Spleen (tissue), 11 donors: ENCODE measurements around the gene FBXO10. TPM values are rescaled to one million over a fixed set of nuclear protein-coding genes. Genes with fewer than 3 reads are reported as not detected.
"Not testable (repeated sequence)": the region's sequence is repeated elsewhere in the genome, so short reads cannot be mapped to it uniquely, and the experiment has no call there.

Source experiments
- DNase-seq: peaks from one replicate; pipeline ENCODE4 v3.0.0-alpha.2; 2020
- H3K27ac ChIP-seq, 8 donors: fragments of 200-600 bp; sonication (generic) in 7 of 8; 1 replicate in 4 of 8; 2 replicates in 4 of 8; pipeline versions ENCODE4 v1.5.0 to v1.8.0; 2016 to 2021; ENCODE audit warnings: inconsistent platforms in 4 of 8, mild to moderate bottlenecking in 4 of 8, moderate library complexity in 1 of 8
- H3K27me3 ChIP-seq, 7 donors: fragments of 200-600 bp; sonication (generic) in 6 of 7; replicated peaks in 1 of 7; 1 replicate in 4 of 7; 2 replicates in 3 of 7; pipeline versions ENCODE4 v1.5.0 to v1.8.0; 2016 to 2021; ENCODE audit warnings: inconsistent platforms in 3 of 7, mild to moderate bottlenecking in 1 of 7
- H3K36me3 ChIP-seq, 6 donors: fragments of 200-600 bp; sonication (generic) in 5 of 6; 1 replicate in 4 of 6; 2 replicates in 2 of 6; pipeline versions ENCODE4 v1.5.0 to v1.8.0; 2016 to 2021; ENCODE audit warnings: inconsistent platforms in 2 of 6
- H3K4me1 ChIP-seq, 6 donors: fragments of 200-600 bp; sonication (generic) in 5 of 6; 1 replicate in 3 of 6; 2 replicates in 3 of 6; pipeline versions ENCODE4 v1.5.0 to v1.8.0; 2016 to 2021; ENCODE audit warnings: inconsistent platforms in 3 of 6
- H3K4me3 ChIP-seq, 8 donors: fragments of 200-600 bp; sonication (generic) in 7 of 8; 1 replicate in 4 of 8; 2 replicates in 4 of 8; pipeline versions ENCODE4 v1.5.0 to v1.8.0; 2016 to 2021; ENCODE audit warnings: inconsistent platforms in 4 of 8, mild to moderate bottlenecking in 4 of 8, moderate library complexity in 2 of 8
- H3K9me3 ChIP-seq, 8 donors: fragments of 200-600 bp; sonication (generic) in 7 of 8; 1 replicate in 4 of 8; 2 replicates in 4 of 8; pipeline versions ENCODE4 v1.5.0 to v1.8.0; 2016 to 2021; ENCODE audit warnings: inconsistent platforms in 4 of 8
- CTCF ChIP-seq, 11 experiments: fragments of 200-600 bp in 7 of 11; fragments of 450-650 bp in 4 of 11; sonication (generic) in 4 of 11; IDR thresholded peaks in 8 of 11; conservative IDR thresholded peaks in 3 of 11; 1 replicate in 7 of 11; 2 replicates in 4 of 11; pipeline versions ENCODE4 v1.4.0 to v1.8.0; 2016 to 2021; ENCODE audit warnings: antibody characterized with exemption in 11 of 11, inconsistent platforms in 4 of 11, mild to moderate bottlenecking in 1 of 11
- POLR2A ChIP-seq, 3 donors: fragments of 450-650 bp; IDR thresholded peaks; one replicate each; pipeline ENCODE4 v1.5.1; 2017; ENCODE audit warnings: antibody characterized with exemption in 3 of 3, mild to moderate bottlenecking in 1 of 3
- POLR2AphosphoS5 ChIP-seq, 3 donors: sonication (generic); formaldehyde crosslinking; IDR thresholded peaks; one replicate each; pipeline ENCODE4 v1.5.1; 2017; ENCODE audit warnings: antibody characterized with exemption in 3 of 3
- WGBS, 5 donors: extraction: QIAGEN DNeasy Blood & Tissue Kit in 3 of 5; methylation state at CpG; one replicate each; pipeline versions ENCODE4 v1.1.5 to v1.1.7; 2013 to 2018; 5-methylcytosine and 5-hydroxymethylcytosine counted together
- intact Hi-C: fragments of 100-400 bp; cut with DNase I; formaldehyde crosslinking; loops from one replicate; pipeline ENCODE4 v1.15.0; 2023; ENCODE audit warnings: low total_unique reads
- polyA plus RNA-seq, 3 donors: library from polyadenylated mRNA; stranded (reverse); fragments of 200-250 nt; gene quantifications; one replicate each; pipeline ENCODE4 v1.2.1, GENCODE V29; 2013
- total RNA-seq, 7 donors: library from RNA; depleted of rRNA in 3 of 7; stranded (reverse); fragments of >200 nt in 3 of 7; fragmentation: NEBNext Ultra II Directional in 4 of 7; extraction: Animal tissue kit (Norgen Biotek cat#: 25700) in 4 of 7; gene quantifications; one replicate each; pipeline versions ENCODE4 v1.1.0 to v1.2.1, GENCODE V29; 2016 to 2021
- donor health status: healthy with polysubstance abuse.
- donor health status: DM: no; HTN: no; CAD: no; lungs with moderate emphysema.
- donor health status: DM: no; HTN: no; CAD: no.
- donor health status: Bipolar disorder and iron deficiency.
- donor health status: healthy.
- donor health status: DM: no; HTN: no; CAD: no.
- donor health status: DM: yes; HTN: yes; CAD: no.

FBXO10 gene
- total and polyA plus RNA-seq, 10 donors, result 3.2 to 36.9 (median 18.6) TPM

GRCh38 chr9:37512437-37512836 lies 63.7 kb downstream of the FBXO10 start:
- DNase-seq, result no peak
- Histone ChIP-seq H3K9me3 (no peaks in the 10 kb centered on the region), H3K36me3 (peaks cover 3 to 91% (median 14%) of the 10 kb centered on the region in 6 donors), H3K27ac (no peak overlapping the region), H3K4me3 (no peak overlapping the region), H3K4me1 (no peaks in the 10 kb centered on the region), H3K27me3 (no peaks in the 10 kb centered on the region)
- intact Hi-C loops, result no loop called here
- TF ChIP-seq POLR2AphosphoS5 (IDR thresholded peaks at IDR 0.05) (peak in 1 of 3 donors; percentile 38), CTCF (IDR thresholded peaks at IDR 0.05 in 8 of 11, conservative IDR thresholded peaks at IDR 0.05 in 3 of 11) (no peak), POLR2A (IDR thresholded peaks at IDR 0.05) (no peak)
- 70 to 85% (median 79%) methylated on average over 9 to 12 of the region's 12 CpGs for WGBS, 5 donors

DNA sequence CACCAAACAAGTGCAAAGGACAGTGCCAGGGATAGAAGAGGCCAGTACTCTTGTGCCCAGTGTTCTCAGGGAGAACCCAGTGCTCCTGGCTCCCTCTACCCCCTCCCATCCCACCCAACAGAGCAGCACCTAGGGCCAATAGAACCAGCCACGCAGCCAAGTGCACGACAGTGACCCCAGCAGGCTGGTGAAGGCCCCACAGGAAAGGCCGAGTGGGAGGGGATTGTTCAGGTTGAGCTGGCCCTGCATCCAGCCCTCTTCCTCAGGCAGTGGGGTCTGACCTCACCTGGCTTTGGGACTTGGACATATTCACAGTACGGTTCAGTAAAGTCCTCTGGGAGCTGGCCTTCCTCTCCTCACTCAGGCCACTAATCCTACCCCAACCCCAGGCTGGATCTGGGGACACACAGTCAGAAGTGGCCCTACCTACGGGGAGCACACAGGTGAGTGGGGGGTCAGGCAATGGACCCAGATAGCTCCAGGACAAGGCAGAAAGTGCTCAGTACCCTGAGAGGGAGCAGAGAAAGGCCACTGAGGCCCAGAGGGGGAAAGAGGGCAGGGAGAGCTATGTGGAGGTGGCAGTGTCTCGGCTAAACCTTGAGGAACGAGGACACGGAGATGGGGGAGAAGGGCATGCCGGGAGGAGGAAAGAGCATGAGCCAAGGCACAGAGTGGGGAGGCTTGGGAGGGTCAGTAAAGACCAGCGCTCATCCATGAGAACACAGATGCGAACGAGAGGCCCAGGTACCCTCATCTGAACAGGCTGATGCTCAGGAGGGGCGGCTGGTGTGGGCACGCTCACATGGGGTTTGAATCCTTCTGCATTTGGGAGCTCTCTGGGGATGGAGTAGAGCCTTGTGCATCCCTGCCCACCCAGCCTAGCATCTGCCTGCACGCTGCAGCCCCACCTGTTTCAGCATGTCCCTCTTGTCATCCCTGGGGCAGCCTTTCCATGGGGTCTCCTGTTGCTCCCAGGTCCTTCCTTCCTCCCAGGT lies 64.9 kb downstream of the FBXO10 start:
- Histone ChIP-seq H3K4me3 (no peak overlapping the region), H3K36me3 (peaks cover 3 to 96% (median 13%) of the 10 kb centered on the region in 6 donors), H3K9me3 (no peaks in the 10 kb centered on the region), H3K27me3 (no peaks in the 10 kb centered on the region), H3K4me1 (no peaks in the 10 kb centered on the region), H3K27ac (no peak overlapping the region)
- TF ChIP-seq POLR2A (IDR thresholded peaks at IDR 0.05) (no peak), POLR2AphosphoS5 (IDR thresholded peaks at IDR 0.05) (peak in 2 of 3 donors; percentile 10 to 18), CTCF (IDR thresholded peaks at IDR 0.05 in 8 of 11, conservative IDR thresholded peaks at IDR 0.05 in 3 of 11) (peak in 2 of 11 experiments; percentile 10 to 18)
- WGBS, 5 donors, result 85 to 91% (median 87%) methylated on average over 15 of the region's 15 CpGs
- DNase-seq, result no peak
- intact Hi-C loops, result no loop called here

DNA sequence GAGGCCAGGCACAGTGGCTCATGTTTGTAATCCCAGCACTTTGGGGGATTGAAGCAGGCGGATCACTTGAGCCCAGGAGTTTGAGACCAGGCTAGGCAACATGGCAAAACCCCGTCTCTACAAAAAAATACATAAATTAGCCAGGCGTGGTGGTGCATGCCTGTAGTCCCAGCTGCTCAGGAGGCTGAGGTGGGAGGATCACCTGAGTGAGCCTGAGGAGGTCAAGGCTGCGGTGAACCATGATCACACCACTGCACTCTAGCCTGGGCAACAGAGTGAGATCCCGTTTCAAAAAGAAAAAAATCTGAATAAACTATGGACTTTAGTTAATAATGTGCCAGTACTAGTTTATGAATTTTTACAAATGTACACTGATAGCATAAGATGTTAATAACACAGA lies 66.1 kb downstream of the FBXO10 start:
- H3K4me1 ChIP-seq, DNase-seq, intact Hi-C loops, H3K27ac ChIP-seq, H3K9me3 ChIP-seq, H3K27me3 ChIP-seq, H3K4me3 ChIP-seq: not testable (repeated sequence)
- WGBS, 5 donors, result 81 to 98% (median 94%) methylated on average over 5 of the region's 5 CpGs
- H3K36me3 ChIP-seq, result peaks cover 0 to 93% (median 13%) of the 10 kb centered on the region in 6 donors

- intact Hi-C loops, result no loop called here
- H3K27me3 ChIP-seq, result no peaks in the 10 kb centered on the region
- peaks cover 0 to 93% (median 16%) of the 10 kb centered on the region in 6 donors for H3K36me3 ChIP-seq
- TF ChIP-seq POLR2A (IDR thresholded peaks at IDR 0.05) (no peak), POLR2AphosphoS5 (IDR thresholded peaks at IDR 0.05) (peak in 1 of 3 donors; percentile 19)
- H3K4me1 ChIP-seq, result peaks cover 0 to 7% (median 0%) of the 10 kb centered on the region in 6 donors
- no peak for DNase-seq
- 83 to 95% (median 92%) methylated on average over 7 of the region's 7 CpGs for WGBS, 5 donors
- H3K27ac ChIP-seq, result no peak overlapping the region
- H3K9me3 ChIP-seq, result no peaks in the 10 kb centered on the region
- no peak overlapping the region for H3K4me3 ChIP-seq
Measured at GRCh38 chr9:37509536-37509935, 66.6 kb downstream of the FBXO10 start.

DNA sequence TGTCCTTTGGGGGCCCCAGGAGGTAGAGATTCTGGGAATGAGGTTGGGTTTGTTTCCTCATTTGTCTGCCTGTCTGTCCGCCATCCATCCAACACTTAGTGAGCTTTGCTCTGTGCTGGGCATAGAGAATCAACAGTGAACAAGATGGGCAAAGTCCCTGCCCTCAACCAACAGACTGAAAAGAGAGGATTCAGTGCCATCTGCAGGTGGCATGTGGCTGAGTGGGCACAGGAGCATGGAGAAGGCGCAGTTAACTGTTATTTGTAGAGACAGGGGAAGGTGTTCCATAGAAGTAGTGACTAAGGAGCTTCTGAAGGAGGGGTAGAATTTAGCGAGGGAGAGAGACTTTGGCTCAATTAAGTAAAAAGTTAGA lies 67.4 kb downstream of the FBXO10 start:
- Histone ChIP-seq H3K4me1 (peaks cover 0 to 13% (median 3%) of the 10 kb centered on the region in 6 donors), H3K9me3 (no peaks in the 10 kb centered on the region), H3K36me3 (peaks cover 0 to 93% (median 23%) of the 10 kb centered on the region in 6 donors), H3K4me3 (no peak overlapping the region), H3K27ac (no peak overlapping the region), H3K27me3 (no peaks in the 10 kb centered on the region)
- 85 to 96% (median 91%) methylated on average over 3 of the region's 3 CpGs for WGBS, 5 donors
- TF ChIP-seq POLR2A (IDR thresholded peaks at IDR 0.05) (no peak), CTCF (IDR thresholded peaks at IDR 0.05 in 8 of 11, conservative IDR thresholded peaks at IDR 0.05 in 3 of 11) (peak in 1 of 11 experiments; percentile 17)
- no peak for DNase-seq
- intact Hi-C loops, result no loop called here
